MV-4-11 (cell line): ENCODE measurements around the gene CHRM2.
A peak's percentile ranks its signal among the peaks of the same experiment; 100 is the strongest.
"Not testable (repeated sequence)": the region's sequence is repeated elsewhere in the genome, so short reads cannot be mapped to it uniquely, and the experiment has no call there.

Experiments
- DNase-seq: peaks from one replicate; lab custom pipeline; 2025; lab: John Stamatoyannopoulos, UW

CHRM2 gene

DNA sequence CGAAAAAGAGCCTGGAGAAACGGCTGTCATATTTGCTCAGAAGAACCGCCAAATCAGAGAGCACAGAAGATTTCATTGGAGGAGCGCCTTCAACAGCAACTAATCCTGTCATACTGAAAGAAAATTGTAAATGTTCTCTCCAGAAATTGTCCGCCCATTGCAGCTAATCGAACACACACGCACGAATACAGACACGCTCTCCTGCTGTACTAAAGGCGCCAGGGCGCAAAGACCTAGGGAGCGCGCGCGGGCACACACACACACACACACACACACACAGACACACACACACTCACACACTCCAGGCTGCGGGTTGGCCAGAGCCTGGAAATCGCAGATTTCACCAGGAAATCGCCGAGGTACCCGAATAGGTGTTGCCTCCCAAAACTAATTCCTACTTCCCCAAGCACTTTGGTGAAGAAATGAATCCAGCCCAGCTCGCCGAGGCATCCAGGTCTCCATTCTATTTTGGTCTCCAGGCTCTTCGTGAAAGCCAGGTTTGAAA, at the start of gene CHRM2:
Gene CHRM2 (plus strand): TSS at position 157 of the 505 bp plus-strand sequence. CDS start 146,214 bp downstream, outside the sequence.
- no peak for DNase-seq

DNA sequence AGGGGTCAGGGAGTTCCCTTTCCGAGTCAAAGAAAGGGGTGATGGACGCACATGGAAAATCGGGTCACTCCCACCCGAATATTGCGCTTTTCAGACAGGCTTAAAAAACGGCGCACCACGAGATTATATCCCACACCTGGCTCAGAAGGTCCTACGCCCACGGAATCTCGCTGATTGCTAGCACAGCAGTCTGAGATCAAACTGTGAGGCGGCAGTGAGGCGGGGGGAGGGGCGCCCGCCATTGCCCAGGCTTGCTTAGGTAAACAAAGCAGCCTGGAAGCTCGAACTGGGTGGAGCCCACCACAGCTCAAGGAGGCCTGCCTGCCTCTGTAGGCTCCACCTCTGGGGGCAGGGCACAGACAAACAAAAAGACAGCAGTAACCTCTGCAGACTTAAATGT, 37.1 kb upstream of the CHRM2 start:
- not testable (repeated sequence) for DNase-seq

DNA sequence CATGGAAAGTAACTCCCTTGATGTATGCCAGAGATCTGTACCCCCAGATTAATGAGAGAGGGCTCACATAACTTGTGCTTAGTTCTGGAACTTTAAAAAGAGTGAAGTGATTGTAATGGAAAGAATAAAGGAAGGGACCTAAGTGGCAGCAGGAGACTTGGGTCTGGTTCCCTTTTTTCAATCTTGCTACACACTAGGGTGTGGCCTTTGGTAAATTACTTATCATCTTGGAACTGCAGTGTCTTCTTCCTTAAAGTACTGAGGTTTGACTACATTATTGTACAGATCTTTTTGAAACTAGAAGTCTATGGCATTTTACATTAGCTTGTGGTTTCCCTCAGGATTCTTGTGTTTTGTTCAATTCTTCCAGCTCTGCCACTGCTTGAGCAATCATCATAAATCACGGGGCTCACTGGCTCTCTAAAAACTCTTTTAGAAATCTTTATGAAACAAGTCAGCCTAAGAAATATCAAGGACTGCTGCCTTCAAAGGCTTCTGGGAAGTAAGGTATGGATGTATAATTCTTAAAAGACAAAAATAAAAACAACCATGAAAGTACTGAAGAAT, 22.5 kb upstream of the CHRM2 start:
- DNase-seq = peak; percentile 96

DNA sequence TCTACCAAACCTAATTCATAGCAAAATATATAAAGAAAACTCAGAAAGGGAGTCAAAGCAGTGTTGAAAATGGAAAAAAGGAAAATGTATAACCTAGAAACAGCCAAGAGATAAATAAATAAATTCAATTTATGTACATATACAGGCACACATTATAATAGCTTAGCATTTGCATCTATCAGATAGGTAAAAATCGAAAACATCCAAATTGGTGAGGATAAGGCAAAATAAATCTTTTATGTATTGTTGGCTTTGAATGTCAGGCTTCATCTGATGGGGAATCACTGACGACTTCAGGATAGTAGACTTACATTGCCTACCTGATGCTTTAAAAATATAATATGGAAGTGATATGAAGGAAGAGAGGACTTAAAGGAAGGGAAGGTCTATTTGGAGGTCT, 20.6 kb upstream of the CHRM2 start:
- no peak for DNase-seq

DNA sequence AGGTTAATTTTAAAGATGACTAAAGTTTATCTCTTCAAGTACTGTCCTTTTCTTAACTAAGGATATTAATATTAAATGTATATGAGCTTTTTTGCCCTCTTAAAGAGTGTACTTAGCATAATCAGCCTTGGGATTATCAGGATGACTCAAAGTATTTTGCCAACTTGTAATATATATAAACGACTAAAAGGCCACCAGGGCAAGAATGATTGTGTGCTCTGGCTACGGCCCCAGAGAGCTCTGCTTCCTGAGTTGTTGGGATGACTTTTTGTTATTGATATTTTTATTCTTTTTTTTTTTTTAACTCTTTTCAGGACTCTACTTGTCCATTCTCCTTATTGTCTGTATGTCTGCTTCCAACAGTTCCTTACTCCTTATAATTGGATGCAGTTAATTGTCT, 14.8 kb upstream of the CHRM2 start:
- DNase-seq = no peak

DNA sequence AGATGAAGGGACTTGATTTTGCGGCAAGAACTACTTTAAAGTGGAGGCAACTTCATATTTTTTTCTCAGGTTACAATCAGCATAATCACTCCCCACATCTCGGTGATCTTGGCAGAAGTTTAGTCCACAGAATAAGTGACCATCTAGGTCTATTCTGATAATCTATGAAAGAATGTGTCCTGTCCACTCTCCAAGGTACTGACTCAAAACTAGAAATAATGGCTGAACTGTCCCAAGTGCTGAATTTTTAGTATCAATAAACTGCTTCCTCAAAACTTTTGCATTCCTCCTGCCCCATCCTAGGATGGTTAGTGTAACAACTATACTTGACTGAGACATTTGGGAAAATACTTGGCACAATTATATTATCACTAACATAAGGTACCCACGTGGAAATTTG, 10.9 kb upstream of the CHRM2 start:
- peak; percentile 7 for DNase-seq

DNA sequence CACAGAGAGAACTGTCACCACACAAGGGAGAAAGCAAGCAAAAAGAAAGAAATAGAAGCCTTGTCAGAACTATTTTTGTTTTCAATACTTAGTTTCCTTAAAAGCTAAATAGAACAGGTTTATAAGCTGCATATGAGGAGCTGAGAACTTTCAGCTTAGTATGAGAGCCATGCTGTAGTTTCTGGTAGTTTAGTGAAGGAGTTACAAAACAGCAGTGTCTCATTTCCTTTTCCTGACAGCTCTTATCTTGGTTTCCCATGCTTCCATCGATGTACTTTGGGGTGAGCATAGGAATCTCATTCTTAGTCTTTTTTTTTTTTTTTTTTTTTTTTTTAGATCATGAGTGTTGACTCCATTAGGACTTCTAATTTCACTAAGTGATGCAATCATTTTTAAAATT, 8.6 kb upstream of the CHRM2 start:
- no peak for DNase-seq

DNA sequence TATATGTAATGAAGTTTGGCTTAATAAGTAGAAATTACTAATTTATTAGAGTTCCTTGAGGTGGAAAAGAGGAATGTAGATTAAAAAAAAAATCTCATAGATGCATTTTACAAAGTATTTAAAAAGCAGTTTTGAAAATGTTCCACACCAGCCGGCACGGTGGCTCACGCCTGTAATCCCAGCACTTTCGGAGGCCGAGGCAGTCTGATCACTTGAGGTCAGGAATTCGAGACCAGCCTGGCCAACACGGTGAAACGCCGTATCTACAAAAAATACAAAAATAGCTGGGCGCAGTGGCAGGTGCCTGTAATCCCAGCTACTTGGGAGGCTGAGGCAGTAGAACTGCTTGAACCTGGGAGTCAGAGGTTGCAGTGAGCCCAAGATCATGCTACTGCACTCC, 3.2 kb upstream of the CHRM2 start:
- DNase-seq = no peak

DNA sequence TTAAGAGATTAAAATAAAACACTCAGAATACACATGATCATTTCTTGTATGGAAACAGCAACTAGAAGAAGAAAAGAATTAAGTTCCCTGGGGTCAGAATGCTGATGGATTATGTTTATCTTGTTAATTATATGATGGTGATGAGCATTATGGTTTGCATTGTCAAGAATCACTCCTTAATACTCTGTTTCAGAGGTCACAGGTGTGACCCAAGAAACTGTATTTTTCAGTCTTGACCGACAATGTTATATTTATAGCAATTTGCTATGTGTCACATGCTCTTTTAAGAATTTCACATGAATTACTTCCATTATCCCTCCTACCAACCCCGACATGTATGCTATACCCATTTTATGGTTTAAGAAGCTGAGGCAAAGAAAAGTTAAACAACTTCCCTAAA, 2.7 kb upstream of the CHRM2 start:
- no peak for DNase-seq

DNA sequence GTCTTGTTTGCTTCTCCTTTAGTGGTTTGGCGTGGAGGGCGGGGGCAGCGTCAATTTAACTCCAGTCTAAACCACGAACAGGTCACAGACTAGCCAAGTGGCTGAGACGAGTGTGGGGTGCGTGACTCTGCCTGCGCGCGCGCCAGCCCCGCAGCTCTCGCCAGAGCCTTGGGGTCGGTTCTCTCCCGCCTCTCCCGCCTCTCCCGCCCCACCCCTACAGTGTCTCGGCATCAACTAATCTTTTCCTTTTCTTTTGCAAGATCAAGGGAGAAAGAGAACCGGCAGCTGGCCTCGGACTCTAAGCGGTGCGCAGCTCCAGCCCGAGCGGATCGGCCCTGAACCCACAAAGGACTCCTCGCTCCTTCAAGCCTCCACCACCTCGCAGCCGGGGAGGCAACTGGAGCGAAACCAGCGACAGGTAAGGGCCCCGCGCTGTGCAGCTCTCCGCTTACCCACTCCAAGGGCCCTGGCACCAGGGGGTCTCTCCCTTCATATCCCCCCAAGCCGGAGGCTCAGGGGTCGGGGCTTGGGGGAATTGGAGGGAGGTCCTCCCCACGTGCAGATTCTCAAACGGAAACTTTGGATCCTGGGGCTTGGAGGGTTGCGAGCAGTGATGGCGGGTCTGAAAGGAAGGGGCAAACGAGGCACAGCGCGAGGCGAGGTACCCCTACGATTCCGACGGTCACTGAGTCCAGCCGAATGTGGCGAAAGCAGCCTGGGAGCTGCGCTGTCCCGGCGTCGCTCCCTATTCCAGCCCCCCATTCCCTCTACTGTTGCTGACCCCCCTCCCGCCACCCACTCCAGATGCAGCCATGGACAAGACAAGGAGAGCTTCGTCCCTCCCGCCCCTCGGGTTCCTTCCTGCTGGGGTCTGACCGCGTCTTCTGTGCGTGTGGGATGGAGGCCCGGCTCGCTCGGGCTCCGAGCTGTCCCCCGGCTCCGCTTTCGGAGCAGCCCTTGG, 829 bp downstream of the CHRM2 start:
- DNase-seq = no peak

DNA sequence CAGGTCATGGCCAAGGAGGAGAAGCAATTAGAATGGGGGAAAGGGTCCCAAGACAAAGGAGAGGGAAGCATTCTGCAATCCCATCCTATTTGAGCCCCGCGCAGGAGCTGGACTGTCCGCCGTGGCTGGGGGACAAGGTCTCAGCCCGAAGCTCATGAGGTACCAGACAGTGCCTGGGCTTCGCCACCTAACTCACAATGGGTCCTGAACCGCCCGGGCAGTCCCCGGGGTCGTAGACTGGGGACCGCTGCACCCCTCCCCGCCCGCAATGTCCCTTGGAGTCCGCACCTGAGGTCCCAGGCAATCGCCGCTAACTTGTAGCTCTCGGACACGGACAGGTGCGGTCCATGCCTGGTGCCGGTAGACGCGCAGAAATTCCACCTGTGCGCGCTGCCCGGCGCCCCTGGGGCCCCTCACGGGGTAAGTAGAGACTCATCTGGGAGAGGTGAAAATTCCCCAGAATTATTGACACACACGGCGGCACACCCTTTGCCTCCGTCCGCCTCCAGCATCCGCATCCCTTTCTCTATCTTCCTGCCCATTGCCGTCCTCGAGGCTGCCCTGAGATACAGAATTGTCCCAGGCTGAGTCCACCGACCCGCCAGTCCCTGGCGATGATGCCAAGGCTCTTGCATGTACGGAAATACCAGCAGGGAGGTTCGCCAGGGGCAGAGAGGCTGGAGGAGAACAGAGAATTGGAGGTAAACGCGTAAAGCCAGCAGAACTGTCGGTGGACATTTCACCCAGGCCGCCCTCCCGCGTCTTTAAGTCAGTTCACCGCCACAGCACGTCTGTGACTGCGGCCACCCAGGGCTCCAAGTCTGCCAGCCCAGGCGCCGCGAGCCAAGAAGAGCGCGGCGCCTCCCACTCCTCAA, 1.8 kb downstream of the CHRM2 start:
- no peak for DNase-seq

DNA sequence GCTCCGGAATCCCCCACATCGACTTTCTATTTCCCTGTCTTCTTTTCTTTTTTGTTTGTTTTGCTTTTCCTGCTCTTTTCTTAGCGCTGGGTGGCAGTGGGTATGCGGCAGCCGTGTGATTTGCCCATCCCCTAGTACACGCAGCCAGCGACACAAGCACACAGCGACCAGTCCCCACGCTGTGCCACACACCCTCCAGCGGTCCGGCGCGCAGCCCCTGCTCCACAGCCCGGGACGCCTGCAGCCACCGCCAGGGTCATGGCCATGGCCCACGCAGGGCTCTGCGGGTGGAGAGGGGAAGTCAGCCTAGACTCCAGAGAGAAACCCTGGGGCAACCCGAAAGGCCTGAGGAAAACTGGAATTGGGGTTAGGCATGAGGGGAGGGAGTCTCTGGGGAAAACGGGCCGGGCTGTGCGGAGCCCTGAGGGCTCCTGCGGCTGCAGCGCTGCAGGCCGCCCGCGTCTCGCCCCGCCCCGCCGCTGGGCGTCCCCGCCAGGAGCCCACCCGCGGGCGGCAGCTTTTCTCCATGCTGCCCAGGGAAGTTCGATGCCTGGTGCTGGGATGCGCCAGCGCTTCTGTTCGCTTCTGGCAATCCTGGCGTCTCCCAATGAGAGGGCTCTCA, 2.5 kb downstream of the CHRM2 start:
- no peak for DNase-seq

DNA sequence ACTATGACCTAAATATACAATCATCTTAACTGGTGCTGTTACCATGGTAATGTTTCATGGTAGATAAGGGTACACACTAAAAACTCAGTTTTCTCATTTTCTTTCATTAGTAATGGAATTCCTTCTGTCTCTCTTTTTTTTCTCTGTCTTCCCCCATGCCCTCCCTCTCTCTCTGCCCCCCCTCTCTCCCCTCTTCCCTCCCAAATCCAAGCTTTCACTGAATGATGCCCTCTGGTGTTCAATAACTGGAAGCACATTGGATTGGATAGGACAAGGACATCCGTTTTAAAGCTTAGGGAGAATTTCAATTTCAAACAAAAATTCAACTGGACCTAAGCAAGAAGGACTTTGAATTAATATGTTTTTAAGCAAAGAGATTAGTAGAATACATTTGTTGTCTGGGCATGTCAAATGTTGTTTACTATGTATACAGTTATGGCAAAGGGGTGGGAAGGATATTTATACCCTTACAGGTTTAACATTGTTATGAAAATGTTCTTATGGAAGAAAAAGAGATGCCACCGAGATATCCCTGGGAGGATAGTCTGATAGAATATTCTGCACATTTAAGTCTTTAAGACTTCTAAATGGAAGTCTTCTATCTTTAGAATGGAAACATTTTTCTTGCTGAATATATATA, 6.1 kb downstream of the CHRM2 start:
- no peak for DNase-seq

DNA sequence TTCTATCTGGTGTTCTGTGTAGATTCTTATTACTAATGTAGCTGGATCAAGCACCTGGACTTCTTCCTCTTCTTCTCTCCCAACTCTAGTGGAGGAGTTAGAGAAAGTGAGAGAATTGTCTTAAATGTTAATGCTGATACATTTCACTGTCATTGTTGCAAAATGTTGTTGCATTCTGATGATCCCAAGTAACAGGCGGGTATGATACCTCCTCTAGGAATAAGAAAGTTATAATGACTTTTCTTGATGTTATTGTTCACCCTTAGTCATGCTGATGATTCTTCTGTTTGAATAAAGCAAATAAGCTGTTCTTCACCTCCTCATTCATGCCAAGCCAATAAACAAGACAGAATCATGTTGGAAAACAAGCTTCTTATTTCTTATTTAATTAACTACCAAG, 9.1 kb downstream of the CHRM2 start:
- no peak for DNase-seq

DNA sequence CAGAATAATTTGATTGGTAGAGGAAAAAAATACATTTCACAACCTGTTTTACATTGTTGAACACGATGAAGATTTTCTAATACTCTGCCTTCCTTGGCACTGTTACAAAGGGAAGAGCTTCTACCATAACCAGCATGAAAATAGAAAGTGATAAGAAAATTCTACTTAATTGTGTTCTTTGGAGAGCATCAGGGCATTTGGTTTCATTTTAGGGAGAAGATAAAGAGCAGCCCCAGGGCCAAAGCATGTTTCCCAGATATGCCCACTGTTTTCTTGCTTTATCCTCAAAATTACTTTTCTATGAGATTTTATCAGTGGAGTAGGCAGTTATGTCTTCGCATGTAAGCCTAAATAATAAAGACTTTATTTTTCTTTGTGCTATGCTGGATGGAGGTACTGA, 9.5 kb downstream of the CHRM2 start:
- no peak for DNase-seq

DNA sequence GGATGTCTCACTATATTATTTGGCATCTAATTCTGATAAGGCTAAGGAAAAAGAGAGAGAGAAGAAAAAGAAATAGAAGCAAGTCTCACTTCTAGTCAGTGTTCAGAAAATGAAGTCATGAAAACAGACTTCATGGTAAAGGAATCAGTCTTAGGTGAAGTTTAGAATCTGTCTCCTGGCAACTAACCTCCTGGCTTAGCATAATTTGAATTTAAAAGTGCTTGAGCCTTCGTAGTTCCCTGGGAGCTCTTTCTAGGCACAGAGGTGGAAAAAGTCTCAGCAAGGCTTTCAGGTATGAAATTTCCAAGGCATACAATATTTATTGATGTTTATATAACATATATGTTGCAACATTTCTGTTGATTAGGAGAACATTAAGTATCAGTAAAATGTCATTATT, 10.4 kb downstream of the CHRM2 start:
- no peak for DNase-seq

DNA sequence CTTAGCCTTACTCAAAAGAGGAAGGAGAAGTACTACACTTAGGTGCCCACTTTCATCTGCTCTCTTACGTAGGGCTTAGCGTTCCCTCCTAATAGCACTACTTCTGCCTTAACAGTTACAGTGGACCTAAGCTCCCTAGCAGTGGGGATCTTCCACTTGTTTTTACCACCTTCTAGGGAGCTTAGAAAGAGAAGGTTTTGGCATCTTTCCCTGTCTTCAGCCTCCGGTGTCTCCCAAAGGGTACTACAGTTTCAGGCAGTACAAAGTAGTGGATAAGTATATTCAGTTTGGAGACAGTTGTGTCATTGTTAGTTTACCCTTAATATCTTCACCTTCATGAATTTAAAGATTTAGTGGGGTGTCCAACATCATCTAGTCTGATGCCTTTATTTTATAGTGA, 14.6 kb downstream of the CHRM2 start:
- DNase-seq = no peak

DNA sequence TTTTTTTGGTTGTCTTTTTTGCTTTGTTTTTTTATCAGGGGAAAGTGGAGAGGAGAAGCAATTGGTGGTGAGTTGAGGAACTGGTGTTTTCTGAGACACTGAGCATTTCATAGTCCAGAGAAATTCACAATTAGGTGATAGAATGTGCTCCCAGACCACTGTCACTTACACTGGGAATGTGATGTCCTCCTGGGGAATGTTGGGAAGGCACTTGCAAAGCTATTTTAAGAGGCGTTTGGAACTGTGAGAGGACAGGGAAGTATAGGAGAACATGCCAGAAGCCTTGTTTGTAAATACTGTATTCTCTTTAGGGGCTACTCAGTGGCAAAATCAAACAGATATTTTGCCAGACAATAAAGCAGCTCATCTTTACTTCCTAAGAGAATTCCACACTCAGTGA, 16.0 kb downstream of the CHRM2 start:
- no peak for DNase-seq

DNA sequence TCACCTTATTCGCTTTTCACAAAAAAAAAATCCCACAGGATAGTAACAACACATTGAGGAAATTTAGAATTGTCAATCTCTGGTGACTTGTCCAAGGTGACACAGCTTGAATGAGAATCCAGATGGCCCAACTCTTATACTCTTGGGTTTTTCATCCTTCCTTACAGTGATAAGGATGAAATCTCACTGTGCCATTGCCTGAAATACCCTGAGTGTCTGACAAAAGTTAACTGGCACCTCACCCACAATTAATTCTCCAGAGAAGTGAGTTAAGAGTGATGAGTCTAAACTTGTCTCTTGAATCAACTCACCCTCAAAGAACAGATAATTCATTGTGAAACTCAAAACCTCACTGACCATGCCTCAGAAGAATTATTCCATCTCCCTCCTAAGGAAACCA, 18.9 kb downstream of the CHRM2 start:
- DNase-seq = no peak

DNA sequence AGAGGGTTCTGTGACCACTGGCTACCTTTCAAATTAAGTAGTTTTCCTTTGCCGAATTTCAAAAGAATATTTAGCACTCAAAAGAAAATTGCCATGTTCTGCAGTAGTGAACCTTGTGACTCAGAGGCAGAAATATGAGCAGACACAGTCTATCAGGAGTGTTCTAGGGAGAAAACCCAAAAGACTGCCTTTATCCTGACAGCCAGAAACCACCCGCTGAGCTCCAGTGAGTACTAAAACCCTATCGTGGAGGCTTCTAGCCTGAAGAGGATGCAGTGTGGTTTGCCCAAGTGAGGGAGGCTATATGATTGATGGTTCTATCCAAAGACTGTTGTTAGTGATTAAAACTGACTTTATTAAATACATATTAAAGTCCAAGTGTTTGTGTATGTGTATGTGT, 21.9 kb downstream of the CHRM2 start:
- no peak for DNase-seq

DNA sequence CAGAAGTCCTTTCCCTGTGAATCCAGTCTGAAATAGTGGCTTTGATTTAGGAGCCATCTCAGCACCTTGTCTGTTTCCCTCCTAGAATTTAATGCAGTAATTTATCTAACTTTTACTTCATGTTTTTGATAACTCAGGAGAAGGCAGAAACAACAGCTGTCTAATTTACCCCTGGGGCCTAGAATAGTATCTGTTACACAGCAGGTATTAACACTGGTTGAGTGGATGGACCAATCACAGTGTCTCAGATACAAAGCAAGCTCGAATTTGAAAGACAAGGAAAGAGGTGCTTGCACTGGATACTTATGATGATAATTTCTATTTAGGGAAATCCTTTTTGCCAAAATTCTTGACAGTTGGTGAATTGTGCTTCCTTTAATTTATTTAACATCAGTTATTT, 23.4 kb downstream of the CHRM2 start:
- no peak for DNase-seq

DNA sequence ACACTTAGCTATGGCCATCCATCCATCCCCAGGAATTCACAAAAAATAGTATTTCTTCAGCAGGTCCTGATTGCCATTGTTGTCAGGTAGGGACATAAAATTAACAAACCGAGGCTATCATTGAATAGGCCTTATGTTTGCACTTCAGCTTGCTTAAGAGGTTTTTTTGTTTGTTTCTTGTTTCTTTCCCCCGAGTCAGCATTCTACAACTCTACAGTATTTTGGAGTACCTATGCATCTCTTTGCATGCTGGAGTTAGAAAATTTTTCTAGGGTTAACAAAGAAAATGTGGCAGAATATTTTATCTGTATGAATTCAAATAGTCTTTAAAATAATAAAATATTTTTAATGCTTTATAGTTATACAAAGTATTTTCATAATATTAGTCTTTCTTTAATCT, 26.3 kb downstream of the CHRM2 start:
- DNase-seq = no peak
